ENCODE measurements around the gene SERGEF. TPM values are rescaled to one million over a fixed set of nuclear protein-coding genes. Genes with fewer than 3 reads are reported as not detected.

SERGEF gene
- total and polyA plus RNA-seq, 2 of the 13 experiments (the other 11 are each of a cell fraction or from before 2014, with no cell fraction given) = 54.5 to 114 TPM

- POLR2A ChIA-PET = no interaction called here
- no peaks in the 10 kb centered on the region for H3K9me3 ChIP-seq (ENCODE audit: low read length)
- FAIRE-seq (no peak), ATAC-seq (no peak), DNase-seq (ENCODE audit: low spot score) (no peak)
- peaks cover 8% of the 10 kb centered on the region; the same call in 1 of the 2 replicates for H3K4me1 ChIP-seq (ENCODE audit: insufficient read depth, low read length)
- H3K36me3 ChIP-seq (replicated peaks in 1 of 2; ENCODE audit: control insufficient read depth in 1 of 2, insufficient read depth in 2 of 2, low read length in 2 of 2) = no peaks in the 10 kb centered on the region
- peak in 1 of 2 experiments; percentile 43; a peak in 1 of 4 replicates for TF ChIP-seq MAFK (conservative IDR thresholded peaks at IDR 0.05 in 1 of 2, IDR thresholded peaks at IDR 0.05 in 1 of 2; ENCODE audit: low read length in 2 of 2)
- TF ChIP-seq KIAA2018 (CRISPR knock-in tag; IDR thresholded peaks at IDR 0.05; ENCODE audit: borderline replicate concordance) = no peak
- H3K9ac ChIP-seq (ENCODE audit: insufficient read depth, low read depth, low read length) = no peak overlapping the region
- in situ Hi-C loops (cut with HindIII; ENCODE audit: extremely low pct_ligation_motif_present, low pct_unique_long_range_greater_than_20kb) = no loop called here
- no peak overlapping the region for H3K4me2 ChIP-seq (ENCODE audit: low read depth, low read length)
- H3K79me2 ChIP-seq (ENCODE audit: insufficient read depth, low read length) = no peaks in the 10 kb centered on the region
- H2AFZ ChIP-seq (ENCODE audit: low read length) = no peak overlapping the region
- no peaks in the 10 kb centered on the region for H3K27me3 ChIP-seq (ENCODE audit: control insufficient read depth in 1 of 2, insufficient read depth in 2 of 2, low read length in 2 of 2)
- no peak overlapping the region for H3K27ac ChIP-seq (ENCODE audit: extremely low read length, insufficient read depth, low read length)
- intact Hi-C loops (cut with micrococcal nuclease; ENCODE audit: unreplicated experiment) = no loop called here
- no peak overlapping the region for H3K4me3 ChIP-seq (replicated peaks in 1 of 3; ENCODE audit: insufficient read depth in 1 of 3, low read depth in 2 of 3, low read length in 3 of 3)
- BruUV-seq (replicated peaks) = no TSS peak
- H4K20me1 ChIP-seq (ENCODE audit: insufficient read depth, low read length) = no peaks in the 10 kb centered on the region
- CTCF ChIA-PET (ENCODE audit: low intra/inter-chr PET ratio, low total read pairs) = no interaction called here
Measured at GRCh38 chr11:18019650-18020049, 6.8 kb upstream of the SERGEF start.
